Effector CD4-positive, alpha-beta T cell (primary cell): ENCODE results near the gene DUSP7.

Experiments used
- DNase-seq: peaks from one replicate; pipeline ENCODE4 v3.0.0-alpha.2; 2020

Gene DUSP7

GRCh38 chr3:52024765-52025452 is 31.5 kb downstream of the DUSP7 start:
- no peak for DNase-seq

- DNase-seq, result no peak
Measured at GRCh38 chr3:52023860-52024764, 32.3 kb downstream of the DUSP7 start.

GRCh38 chr3:52023101-52023770 is 33.1 kb downstream of the DUSP7 start:
- DNase-seq, result no peak

GRCh38 chr3:52022323-52023100 is 33.9 kb downstream of the DUSP7 start:
- no peak for DNase-seq

GRCh38 chr3:52021489-52022268 is 34.7 kb downstream of the DUSP7 start:
- no peak for DNase-seq

GRCh38 chr3:52020796-52021195 is 35.6 kb downstream of the DUSP7 start:
- no peak for DNase-seq

- DNase-seq, result no peak
Measured at GRCh38 chr3:52019352-52020080, 36.9 kb downstream of the DUSP7 start.

GRCh38 chr3:52018319-52019000 is 37.9 kb downstream of the DUSP7 start:
- DNase-seq, result no peak

GRCh38 chr3:52017586-52017985 is 38.8 kb downstream of the DUSP7 start:
- no peak for DNase-seq

- no peak for DNase-seq
Measured at GRCh38 chr3:52015438-52016228, 40.7 kb downstream of the DUSP7 start.

- no peak for DNase-seq
Measured at GRCh38 chr3:52014613-52015012, 41.8 kb downstream of the DUSP7 start.

GRCh38 chr3:52013802-52014598 is 42.4 kb downstream of the DUSP7 start:
- DNase-seq, result no peak

- DNase-seq, result no peak
Measured at GRCh38 chr3:52012699-52013098, 43.7 kb downstream of the DUSP7 start.

GRCh38 chr3:52010431-52010830 is 45.9 kb downstream of the DUSP7 start:
- no peak for DNase-seq

- DNase-seq, result no peak
Measured at GRCh38 chr3:52007291-52007690, 49.1 kb downstream of the DUSP7 start.

- no peak for DNase-seq
Measured at GRCh38 chr3:52006820-52007133, 49.6 kb downstream of the DUSP7 start.

- DNase-seq, result no peak
Measured at GRCh38 chr3:52006017-52006819, 50.2 kb downstream of the DUSP7 start.

- DNase-seq, result no peak
Measured at GRCh38 chr3:52005571-52005986, 50.8 kb downstream of the DUSP7 start.
